Measurements from ENCODE around the gene RORB.
"Not testable (repeated sequence)": the region's sequence is repeated elsewhere in the genome, so short reads cannot be mapped to it uniquely, and the experiment has no call there.

RORB gene

DNA sequence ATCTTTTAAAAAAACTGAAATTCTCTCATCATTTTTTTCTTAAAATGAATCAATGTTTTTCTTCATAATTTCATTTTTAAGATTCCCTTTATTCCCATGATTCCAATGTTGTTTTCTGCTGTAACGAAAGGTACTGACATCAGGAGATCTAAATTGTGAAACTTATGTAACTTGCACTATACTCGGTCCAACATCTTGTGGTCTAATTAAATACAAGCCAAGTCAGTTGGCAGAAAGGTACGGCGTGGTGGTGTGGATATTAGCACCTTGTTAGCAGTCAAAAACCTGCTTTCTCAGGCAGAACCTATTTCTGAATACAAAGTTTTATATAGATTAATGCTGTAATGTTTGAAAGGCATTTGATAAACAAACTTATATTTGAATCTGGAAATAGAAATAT, 20.1 kb downstream of the RORB start:
- DNase-seq, result no peak

DNA sequence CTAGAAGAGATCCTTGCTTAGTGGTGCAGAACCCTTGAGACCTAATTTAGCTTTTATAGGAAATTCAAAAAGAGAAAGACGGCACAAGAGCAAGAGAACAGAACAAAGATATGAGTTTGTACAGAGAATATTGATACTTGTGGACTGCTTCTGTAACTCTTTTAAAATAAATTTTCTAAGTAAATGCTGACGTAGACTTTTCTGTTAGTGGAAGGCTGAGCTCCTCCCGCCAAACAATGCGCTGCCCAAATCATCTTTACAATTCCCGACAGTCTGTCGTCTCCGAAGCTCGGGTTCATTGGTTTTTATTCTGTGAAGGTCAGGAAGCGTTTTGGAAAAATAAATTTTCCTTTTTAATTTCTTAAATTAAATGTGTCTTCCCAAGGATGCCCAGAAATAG, 22.3 kb downstream of the RORB start:
- DNase-seq, result no peak

DNA sequence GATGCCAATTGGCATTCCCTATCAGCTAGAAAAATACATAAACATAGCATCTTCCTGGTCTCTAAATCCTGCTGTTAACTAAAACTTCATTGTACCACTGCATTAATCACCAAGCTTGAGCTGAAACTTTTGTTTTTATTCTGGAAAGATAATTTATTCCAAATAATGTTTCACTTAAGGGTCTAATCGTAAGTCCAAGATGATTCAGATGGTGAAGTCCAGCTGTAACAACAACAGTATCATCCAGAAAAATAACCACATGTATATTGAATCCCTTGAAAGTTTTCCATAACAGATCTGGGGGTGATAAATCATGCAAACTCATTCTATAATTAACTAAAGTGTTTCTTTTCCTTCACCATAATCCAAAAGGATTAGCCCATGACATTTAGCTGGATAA, 23.9 kb downstream of the RORB start:
- DNase-seq, result no peak

DNA sequence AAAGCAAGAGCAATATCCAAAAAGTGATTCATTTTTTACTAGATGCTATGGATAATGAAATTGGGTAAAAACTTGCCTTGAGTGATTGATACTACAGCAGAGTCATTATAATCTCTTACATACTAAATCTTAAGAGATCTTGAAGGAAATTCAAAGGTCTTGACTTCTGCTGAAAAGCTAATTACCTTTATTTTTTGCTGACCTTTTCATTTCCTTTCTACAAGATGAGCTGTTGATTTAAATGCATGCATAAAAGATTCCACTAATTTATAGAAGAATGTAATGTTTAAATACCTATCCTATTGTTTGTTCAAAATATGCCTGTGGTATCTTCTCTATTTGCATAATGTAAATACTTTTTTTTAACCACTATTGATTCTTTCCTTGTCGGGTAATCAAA, 27.2 kb downstream of the RORB start:
- no peak for DNase-seq

DNA sequence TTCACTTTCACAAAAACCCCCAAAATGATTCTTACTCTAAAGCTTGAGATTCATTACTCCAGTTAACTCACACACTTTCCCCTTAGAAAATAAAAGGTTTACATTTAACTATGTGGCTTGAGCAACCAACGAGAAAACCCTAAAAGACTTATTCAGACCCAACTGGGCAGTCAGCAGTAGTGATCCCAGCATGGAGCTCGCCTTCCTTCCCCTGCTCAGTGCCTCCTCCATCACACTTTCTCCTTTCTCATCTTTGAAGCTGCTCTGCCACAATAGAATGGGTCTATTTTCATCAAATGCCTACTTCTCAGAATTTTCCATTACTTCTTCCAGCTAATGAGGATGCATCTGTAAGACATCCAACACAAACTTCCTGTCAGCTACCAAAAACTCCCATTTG, 29.1 kb downstream of the RORB start:
- no peak for DNase-seq

DNA sequence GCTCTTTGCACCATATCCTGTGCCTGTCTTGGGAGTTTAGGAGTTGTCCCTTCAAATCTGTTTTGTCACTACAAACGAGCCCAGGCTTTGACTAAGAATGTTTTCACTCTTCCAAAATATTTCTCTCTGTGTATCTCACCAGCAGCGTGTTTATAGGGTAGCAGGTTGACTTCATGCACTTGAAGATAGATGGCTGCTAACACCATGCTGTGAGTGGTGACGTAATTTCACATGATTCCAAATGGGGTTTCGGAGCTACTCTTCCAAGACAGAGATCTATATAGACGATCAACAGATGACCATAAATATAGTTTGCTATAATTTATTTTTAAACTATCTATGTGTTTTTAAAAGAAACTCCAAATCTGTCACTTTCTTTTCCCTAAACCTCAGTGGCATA, 30.6 kb downstream of the RORB start:
- DNase-seq, result no peak

DNA sequence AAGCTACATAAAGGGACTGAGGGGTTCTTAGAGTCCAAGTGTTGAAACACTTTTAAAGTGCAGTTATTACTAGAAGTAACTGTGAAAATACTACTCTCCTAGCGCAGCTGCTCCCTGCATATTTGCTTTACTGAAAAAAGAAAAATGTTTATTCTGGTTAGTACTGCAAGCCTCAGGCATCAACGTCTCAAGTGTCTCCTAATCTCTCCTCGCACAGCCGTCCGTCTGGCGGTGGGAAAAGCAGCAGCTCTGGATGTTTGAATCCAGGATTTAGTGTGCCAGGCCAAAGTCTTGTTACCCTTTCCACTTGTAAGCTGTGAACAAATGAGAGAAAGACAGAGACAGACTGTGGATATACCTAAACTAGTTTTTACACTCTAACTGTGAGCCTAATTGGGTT, 31.1 kb downstream of the RORB start:
- DNase-seq, result no peak

DNA sequence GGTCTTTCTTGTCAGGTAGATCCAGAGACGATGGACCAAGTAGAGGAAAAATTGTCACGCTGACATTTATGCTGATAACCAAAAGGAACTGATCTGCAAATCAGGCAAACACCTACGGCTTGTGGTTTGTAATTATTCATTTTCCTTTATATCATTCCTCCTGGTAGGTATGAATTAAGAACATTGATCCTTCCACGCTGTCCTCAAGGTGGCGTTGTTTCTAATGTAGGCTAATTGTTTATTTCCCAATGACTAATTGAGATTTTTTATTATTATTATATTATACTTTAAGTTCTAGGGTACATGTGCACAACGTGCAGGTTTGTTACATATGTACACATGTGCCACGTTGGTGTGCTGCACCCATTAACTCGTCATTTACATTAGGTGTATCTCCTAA, 33.3 kb downstream of the RORB start:
- not testable (repeated sequence) for DNase-seq

DNA sequence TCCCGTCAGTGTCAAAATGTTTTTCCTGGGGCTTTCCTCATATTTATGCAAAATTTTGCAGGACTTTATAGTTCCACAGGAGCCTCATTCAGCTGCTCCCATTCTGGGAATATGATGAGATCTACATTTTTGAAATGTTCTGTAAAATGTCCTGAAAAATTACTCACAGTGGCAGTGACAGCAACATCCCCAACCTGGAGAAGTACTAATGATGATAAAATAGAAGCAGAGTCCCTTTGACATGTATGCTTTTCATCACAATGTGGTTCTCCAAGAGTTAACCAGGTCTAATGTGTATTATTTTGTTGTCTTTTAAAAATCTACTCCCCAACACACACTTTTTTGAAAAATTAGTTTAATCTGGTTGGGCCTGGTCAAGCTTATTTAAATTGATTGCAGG, 36.1 kb downstream of the RORB start:
- DNase-seq, result no peak

DNA sequence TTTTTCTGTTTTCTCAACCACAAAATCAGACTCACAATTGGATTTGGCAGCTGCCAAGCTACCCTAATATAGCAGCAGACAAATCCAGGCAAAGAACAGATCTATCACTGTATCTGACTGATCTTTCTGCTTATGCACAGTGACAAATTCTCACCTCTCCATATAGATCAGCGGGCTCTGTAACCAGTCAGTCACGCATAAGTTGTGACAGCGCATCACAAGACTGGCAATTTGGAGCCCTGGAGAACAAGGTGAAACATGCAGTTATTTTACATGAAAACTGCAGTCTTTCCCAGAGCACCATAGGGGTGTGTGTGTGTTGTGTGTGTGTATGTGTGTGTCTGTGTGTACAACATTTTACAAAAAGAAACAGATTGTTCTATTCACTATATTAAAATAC, 37.7 kb downstream of the RORB start:
- no peak for DNase-seq

DNA sequence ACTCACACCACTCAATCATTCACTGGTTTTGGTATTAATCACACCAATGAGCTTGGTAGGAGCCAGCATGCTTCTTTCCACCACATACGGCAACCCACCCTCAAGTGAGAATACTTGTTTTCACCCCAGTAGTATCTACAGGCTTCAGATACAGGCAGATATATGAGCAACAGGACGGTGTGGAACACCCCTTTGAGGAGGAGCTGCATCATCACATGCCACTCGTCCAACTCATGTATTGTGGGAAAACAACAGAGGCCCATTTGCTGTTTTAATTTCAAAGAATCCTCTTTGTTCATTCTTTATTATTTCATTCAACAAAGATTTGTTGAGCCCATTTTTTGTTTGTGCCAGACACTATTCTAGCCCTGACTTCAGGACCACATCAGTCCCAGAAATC, 46.0 kb downstream of the RORB start:
- DNase-seq, result no peak

DNA sequence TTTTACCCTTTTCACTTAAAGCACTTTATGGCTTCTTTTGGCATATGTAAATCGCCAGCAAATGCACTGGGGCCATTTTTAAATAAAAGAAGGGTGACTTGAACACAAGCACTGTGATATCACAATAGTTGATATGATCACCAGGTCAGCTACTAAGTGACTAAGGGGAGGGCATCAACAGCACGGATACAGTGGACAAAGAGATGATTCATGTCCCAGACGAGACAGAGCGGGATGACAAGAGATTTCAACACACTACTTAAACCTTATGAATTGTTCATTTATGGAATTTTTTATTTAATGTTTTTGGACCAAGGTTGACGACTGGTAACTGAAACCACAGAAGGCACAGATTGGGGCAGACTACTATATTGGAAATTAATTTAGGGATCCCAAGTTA, 54.1 kb downstream of the RORB start:
- no peak for DNase-seq

DNA sequence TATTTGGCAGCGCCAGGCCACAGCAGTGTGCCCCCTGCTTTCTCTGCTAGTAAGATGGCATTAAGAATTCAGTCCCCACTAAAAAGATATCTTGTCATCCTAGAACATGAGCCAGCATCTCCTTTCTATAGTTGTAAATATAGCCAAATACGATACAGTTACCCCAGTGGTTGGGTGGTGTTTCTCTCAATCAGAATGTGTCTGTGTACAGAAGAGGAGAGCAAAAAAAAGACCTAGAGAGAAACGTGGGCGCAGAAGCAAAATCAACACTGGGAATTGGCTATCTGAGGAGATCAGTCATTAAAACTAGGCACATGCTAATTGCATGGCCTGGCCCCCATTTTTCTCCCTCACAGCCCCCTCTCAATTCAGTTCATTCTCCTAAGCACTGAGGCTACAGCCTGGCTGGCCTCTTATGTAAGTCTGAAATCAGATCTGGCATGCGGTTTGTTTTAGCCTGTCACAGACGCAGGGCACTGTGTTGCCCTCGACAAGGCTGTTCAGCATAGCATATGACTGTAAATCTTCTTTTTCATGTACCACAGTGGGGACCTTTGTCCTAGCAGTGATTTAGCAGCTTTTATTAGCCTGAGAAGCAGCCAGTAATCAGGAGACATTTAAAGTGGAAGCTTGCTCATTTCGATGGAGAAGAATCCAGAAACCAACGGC, 57.8 kb downstream of the RORB start:
- no peak for DNase-seq

DNA sequence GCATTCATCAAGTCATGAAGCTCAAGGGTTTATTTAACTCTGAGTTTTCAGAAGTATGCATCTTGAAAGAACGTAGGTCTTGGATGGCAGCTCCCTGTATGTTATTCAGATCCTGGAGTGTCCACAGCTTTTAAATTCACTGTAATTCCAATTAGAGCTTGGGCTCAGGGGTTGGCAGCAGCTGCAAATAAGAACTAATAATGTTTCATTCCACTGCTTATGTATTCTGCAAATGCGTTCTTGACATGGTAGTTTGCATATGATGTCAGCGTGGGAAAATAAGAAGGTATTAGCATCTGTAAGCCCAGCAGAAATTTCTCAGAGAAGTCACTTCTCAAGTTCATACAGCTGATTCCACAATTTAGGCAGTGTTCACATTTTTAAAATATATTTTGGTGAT, 58.4 kb downstream of the RORB start:
- DNase-seq, result no peak

DNA sequence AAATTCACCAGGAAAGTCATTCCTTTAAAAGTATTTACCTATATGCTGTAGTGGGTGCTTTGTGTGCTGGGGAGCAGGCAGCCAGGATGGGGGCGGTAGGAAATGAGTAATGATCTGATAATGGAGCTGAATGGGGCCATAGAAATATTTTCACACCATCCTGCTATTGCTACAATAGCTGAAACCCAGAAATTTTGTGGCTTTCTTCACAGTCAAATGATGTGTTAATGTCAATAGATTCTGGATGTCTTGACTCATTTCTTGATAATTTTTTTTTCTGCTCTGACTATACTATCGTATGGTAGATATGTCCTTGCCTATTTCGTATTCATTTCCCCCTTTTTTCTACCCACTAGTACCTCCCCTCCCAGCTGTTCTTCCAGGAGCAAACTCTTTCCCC, 59.5 kb downstream of the RORB start:
- DNase-seq, result no peak

DNA sequence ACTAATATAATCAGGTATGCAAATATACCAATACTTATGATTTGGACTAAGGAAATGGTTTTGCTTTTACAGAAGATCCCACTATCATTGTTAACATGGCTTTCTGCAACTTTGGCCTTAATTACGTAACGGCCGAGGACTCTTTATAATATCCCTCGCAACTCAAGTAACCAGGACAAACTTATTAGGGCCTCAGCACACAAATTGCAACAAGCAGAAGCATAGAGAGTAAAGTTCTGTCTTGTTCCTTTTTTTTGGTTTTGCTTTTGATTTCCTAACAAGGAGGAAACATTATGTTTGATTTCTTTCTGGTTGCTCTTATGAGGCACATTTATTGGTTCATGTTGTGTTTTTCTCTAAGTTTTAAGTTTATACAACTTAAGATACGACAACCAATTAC, 60.4 kb downstream of the RORB start:
- no peak for DNase-seq

DNA sequence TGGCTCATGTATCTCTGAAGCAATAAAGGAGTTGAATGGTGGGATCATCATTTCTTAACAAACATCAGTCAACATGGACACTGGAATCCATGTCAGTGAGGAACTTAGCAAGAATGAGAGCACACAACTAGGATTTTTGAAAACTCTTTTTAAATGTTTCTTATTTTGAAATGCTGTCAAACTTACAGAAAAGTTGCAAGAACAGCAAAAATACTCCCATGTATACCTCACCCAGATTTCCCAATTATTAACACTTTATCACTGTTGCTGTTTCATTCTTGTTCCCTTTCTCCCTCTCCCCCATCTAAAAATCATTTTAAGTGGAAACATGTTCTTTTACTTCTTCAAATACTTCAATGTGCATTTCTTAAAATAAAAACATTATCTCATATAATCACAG, 65.5 kb downstream of the RORB start:
- no peak for DNase-seq

DNA sequence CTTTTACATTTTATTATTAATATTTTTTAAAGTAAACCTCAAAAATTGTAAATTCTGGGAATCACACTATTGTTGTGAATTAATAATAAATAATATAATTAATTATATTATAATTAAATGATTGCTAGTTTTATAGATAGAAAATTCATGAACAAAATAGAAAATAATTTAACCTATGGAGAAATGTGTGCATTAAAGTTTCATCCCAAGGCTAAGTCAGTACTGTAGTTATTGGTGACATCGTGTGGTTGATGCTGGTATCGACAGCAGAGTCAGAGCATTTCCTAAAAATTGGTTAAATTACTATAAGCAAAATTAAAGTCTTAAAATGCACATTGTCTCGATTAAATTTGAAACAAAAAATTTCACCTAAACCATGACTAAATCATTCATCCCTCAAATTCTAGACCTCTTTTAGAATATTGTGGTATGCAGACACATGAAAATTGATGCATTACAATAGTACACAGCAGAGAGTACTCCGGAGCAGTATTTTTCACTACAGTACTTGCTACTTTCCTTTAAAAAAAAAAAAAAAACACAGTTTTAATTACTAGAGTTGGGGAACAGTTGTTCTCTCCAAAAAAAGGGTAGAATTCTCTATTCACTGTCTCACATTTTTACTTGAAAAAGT, 73.9 kb downstream of the RORB start:
- no peak for DNase-seq

DNA sequence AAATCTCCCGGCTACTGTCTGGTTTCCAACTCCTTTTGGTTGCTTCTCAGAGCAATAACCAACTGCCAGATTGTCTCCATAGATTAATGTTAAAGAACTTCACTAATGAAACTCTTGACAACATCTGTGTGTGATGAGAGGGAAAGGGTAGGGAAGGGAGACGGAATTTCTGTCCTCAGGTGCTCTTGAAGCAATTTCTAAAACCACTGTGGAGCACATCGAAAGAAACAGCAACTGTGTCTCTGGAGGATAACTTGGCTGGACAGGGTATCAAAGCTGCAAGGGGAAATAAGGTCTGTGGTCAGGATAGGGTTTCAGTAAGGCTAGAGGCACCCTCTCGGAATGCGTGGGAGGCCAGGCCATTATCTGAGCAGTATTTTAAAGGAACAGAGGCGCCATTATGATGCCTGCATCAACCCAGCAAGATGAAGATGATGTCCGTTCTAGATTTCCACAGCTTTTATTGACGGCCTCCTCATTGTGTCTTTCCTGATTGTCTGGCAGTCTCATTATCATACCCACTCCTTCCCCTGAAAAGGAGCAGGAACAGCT, 76.6 kb downstream of the RORB start:
- DNase-seq, result no peak

DNA sequence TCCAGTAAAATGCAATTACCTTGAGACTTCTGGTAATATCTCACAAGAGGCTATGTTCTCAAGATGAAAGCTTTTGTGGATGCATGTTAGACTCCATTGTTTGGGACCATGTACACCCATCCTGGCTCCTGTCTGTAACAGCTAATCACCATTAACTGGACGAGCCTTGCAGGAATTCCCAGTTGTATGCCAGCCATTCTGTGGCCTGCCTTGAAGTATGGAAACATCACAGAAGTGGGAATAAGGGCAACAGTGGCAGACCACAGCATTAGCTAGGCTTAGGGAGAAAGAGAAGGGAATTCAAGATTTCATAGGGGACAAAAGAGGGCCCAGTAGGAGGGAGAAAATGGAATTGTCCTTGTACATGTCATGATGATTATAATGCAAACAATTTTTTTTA, 79.0 kb downstream of the RORB start:
- no peak for DNase-seq

DNA sequence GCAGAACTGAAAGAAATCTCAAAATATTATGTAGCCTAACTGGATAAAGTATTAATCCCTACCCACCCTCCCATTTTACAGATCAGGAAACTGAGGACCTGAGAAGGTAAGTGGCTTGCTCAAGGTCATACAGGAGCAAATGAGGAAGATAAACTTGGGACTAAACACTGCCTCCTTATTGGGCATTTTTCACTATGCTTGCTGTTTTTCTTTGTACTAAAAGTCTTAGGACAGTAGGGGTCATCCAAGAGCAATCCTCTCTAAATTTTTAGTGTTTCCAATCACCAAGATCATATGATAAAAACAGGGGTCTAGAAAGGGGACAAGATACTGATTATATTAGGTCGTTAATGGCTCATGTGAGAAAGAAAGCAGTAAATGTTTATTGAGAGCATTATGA, 80.8 kb downstream of the RORB start:
- DNase-seq, result no peak

DNA sequence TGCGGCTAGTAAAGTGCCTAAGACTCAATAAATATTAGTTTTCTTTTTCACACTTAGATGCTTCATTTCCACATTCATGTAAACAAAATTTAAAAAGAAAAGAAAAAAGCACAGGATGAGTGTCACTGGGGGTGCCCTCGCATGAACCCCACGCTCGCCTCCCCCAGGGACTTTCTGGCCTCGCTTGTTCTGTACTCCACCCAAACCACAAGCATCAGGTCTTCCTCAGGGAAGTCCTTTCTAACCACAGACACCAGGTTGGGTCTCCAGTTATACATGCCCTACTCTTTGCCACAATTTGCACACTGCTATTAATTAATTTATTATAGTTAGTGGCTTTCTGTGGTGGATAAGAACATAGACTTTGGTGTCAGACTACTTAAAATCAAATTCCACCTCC, 92.4 kb downstream of the RORB start:
- no peak for DNase-seq

DNA sequence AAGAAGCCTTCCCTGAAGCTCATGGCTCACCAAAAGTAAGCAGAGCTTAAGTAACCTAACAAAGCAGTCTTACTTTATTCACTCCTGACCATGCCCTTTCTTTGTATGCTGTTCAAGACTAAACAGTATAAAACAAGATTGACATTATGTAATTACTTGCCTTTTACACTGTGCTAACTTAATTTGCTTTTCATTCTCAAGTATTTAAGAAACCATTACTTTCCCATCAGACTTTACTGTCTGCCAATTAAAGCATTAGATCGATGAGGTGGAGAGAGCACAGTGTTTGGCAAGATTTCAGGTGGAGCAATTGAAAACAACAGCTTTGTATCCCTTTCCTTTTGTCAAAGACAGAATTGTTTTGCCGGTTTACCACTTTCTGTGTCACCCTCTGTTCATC, 98.2 kb downstream of the RORB start:
- DNase-seq, result no peak

DNA sequence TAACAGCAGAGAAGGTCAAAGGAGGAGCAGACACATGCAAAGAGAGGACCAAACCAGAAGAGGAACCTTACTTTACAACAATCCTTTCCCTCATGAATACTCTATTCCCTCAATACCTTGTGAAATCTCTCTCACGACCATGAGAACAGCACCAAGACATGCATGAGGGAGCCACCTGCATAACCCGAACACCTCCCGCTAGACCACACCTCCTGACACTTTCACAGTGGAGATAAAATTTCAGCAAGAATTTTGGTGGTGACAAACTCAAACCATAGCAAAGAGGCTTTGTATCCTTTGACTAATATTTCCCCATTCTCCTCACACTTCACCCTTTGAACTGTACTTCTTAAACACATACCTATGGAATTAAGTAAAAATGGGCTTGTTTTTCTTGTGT, 101.7 kb downstream of the RORB start:
- no peak for DNase-seq
